GM21825 (cell line): Measurements from ENCODE around the gene ARMC8.

Source experiments
- ATAC-seq: cut with Tn5 transposase; IDR thresholded peaks from one replicate; pipeline ENCODE4 v1.9.1; 2021; ENCODE audit warnings: mild to moderate bottlenecking, moderate library complexity; ENCODE audit not compliant: unreplicated experiment

Gene ARMC8

GRCh38 chr3:138297876-138298275, 110.8 kb downstream of the ARMC8 start:
- ATAC-seq = no peak

GRCh38 chr3:138300647-138301046, 113.5 kb downstream of the ARMC8 start:
- no peak for ATAC-seq

- no peak for ATAC-seq
Measured at GRCh38 chr3:138303474-138303873, 116.4 kb downstream of the ARMC8 start.

GRCh38 chr3:138307899-138308298, 120.8 kb downstream of the ARMC8 start:
- ATAC-seq = no peak

GRCh38 chr3:138308783-138309182, 121.7 kb downstream of the ARMC8 start:
- no peak for ATAC-seq

- no peak for ATAC-seq
Measured at GRCh38 chr3:138310494-138310893, 123.4 kb downstream of the ARMC8 start.

GRCh38 chr3:138314751-138315150, 127.7 kb downstream of the ARMC8 start:
- no peak for ATAC-seq

- ATAC-seq = no peak
Measured at GRCh38 chr3:138317687-138318086, 130.6 kb downstream of the ARMC8 start.

- ATAC-seq = no peak
Measured at GRCh38 chr3:138323971-138324370, 136.9 kb downstream of the ARMC8 start.

GRCh38 chr3:138325990-138326389, 138.9 kb downstream of the ARMC8 start:
- ATAC-seq = no peak

GRCh38 chr3:138326866-138327595, 139.9 kb downstream of the ARMC8 start:
- no peak for ATAC-seq

- no peak for ATAC-seq
Measured at GRCh38 chr3:138327831-138328230, 140.7 kb downstream of the ARMC8 start.

GRCh38 chr3:138328341-138328740, 141.2 kb downstream of the ARMC8 start:
- no peak for ATAC-seq

GRCh38 chr3:138329127-138329983, 142.3 kb downstream of the ARMC8 start, which contains the start of gene NME9:
Gene NME9, minus strand, starts transcription at chr3:138329851. Its CDS starts 516 bp downstream, at chr3:138329335.
- ATAC-seq = peak; percentile 74

GRCh38 chr3:138329984-138330293, 142.8 kb downstream of the ARMC8 start:
- ATAC-seq = no peak

- ATAC-seq = no peak
Measured at GRCh38 chr3:138331143-138331894, 144.2 kb downstream of the ARMC8 start.

- ATAC-seq = no peak
Measured at GRCh38 chr3:138332472-138333073, 145.5 kb downstream of the ARMC8 start.

- ATAC-seq = no peak
Measured at GRCh38 chr3:138334608-138335007, 147.5 kb downstream of the ARMC8 start.

GRCh38 chr3:138336454-138336999, 149.4 kb downstream of the ARMC8 start:
- ATAC-seq = no peak

- no peak for ATAC-seq
Measured at GRCh38 chr3:138338244-138338643, 151.1 kb downstream of the ARMC8 start.

- no peak for ATAC-seq
Measured at GRCh38 chr3:138338811-138339210, 151.7 kb downstream of the ARMC8 start.
